A204.1 (cell line): ENCODE data around the gene KIF26A.
"Not testable (repeated sequence)": the region's sequence is repeated elsewhere in the genome, so short reads cannot be mapped to it uniquely, and the experiment has no call there.

Experiments
- FAIRE-seq: peaks from 2 replicates; lab custom pipeline; 2012; peaks lifted over from hg19 to GRCh38; lab: Jason Lieb, UNC

Gene KIF26A

DNA sequence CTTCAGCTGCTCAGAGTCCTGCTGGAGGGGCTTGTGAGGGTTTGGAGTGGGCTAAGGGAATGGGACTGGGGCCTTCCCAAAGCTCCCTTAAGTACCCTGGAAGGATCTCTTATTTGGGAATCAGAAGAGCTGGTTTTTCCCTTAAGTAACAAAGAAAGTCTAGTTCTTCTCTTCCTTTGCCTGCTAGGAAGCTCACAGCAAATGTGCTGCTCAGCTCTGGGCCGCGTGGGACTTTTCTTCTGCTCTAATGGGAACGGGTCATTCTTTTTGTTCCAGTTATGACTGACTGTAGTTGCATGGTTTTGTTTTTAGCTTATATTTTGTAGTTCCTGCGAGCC is 6.0 kb downstream of the KIF26A start:
- no peak for FAIRE-seq

GRCh38 chr14:104144911-104145825 is 6.8 kb downstream of the KIF26A start:
- FAIRE-seq: no peak

GRCh38 chr14:104145826-104146601 is 7.6 kb downstream of the KIF26A start:
- no peak for FAIRE-seq

- no peak for FAIRE-seq
Measured at GRCh38 chr14:104146651-104147345, 8.4 kb downstream of the KIF26A start.

DNA sequence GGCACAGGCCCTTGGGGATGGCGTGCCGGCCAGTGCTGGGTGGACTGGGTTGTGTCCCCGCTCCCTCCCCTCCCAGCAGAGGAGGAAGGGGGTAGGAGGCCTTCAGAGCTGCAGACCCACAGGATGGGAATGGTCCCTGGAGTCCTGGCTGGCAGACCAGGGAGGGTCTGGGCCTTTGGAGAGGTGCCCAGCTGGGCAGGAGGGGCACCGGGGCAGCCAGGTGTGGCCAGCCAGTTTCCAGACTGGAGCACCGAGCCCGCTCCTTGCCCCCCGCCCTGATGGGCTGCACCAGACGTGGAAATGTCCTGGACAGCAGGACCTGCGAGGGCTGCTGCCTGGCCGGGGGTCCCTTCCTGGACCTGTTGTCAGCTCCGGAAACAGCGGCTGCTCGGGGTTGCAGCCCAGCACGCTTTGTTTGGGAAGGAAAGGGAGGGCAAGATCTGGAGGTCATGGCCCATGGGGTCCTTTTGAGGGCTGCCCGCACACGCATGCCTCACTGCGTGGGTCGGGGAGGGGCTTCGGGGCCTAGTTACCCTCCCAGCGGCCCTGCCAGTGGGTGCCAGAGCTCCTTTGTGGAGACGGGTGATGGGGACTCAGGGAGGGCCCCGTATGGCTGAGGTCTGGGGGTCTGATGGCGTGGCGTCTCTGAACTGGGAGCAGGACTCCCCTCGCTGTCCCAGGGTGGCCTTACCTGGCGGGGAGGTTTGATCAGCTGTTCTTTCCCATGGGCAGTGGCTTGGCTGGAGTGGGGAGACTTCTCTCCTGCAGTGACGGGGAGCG is 9.1 kb downstream of the KIF26A start:
- FAIRE-seq: no peak

DNA sequence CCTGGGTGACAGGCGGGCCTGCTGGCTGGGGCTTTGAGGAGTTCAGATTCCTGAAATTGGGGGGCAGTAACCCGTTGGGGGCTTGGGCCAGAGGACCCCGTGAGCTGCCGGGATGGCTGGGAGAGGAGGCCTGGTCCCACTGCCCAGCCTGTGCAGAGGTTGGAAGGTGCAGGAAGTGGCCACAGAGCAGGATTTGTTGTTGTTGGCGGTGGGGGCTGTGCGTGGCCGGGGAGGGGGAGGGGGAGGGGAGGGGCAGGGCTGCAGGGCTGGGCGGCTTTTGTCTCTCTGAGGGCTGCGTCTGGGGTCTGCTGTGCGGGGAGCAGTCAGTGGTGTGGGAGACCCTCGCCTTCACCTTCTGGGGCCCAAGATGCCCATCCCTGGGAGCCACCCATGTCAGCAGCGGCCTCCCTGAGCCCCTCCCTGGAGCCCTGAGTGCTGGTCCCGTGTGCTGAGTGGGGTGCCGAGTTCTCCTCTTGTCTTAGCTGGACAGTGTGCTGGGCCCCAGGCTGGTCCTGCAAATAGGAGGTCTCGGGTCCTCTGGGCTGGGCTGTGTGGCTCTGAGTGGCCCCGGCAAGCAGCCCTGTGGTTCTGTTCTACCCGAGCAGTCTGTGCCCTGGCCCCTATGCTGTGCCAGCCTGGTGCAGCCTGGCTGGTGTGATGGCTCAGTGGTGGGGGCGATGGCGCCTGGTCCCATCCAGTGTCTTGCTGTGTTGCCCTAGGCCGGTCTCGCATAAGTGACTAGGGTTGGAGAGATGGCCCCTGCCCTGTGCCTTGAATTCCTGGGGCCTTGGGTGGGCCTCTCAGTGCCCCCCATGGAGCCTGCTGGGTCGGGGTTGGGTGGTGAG is 10.3 kb downstream of the KIF26A start:
- FAIRE-seq: no peak

GRCh38 chr14:104149278-104149595 is 10.8 kb downstream of the KIF26A start:
- no peak for FAIRE-seq

DNA sequence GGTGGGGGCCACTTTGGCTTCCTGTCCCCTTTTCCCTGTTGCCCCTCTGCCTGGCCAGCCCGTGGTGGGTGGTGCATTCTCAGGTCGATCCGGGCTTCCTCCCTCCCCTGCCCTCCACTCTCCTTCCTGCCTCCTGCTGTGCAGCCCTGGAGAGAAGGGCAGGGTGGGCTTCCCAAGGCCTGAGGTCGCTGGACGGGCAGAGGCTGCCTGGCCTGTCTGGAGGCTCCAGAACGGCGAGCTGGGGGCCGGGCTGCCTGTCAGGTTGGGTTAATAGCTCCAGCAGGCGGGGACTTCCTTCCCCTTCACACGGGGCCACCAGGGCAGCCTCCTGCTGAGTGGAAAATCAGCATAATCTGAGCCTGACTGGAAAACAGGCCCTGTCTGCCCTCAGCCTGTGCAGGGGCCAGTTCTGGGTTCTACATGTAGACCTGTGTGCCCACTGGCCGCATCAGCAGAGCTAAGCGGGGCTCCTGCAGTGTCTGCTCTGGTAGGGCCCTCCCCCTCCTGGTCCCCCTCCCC is 11.3 kb downstream of the KIF26A start:
- no peak for FAIRE-seq

GRCh38 chr14:104150136-104151025 is 12.0 kb downstream of the KIF26A start:
- FAIRE-seq: no peak

GRCh38 chr14:104151026-104151381 is 12.6 kb downstream of the KIF26A start:
- no peak for FAIRE-seq

DNA sequence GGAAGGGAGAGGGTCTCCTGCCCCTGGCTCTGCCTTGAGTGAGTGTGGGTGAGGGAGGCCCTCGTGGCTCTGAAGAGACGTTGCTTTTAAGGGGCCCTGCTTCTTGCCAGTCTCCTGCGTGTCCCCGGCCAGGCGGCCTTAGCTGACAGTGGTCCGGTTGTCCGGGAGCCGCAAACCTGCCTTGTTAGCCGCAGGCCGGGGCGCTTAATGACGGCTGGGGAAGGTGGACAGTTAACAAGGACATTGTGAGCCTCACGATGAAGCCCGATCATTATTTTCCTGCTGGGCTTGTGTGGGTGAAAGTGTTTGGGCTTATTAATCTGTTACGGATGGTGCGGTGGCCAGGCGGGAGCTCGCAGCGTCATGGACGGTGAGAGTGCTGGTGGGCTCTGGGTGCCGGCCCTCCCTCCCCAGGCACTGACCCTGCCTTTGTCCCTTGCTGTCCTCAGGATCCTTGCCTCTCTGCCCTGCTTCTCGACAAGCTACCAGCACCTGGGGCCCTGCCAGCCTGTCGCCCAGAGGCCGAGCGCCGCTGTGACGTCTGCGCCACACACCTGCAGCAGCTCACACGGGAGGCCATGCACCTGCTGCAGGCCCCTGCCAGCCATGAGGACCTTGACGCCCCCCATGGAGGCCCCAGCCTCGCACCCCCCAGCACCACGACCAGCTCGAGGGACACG is 13.3 kb downstream of the KIF26A start:
- FAIRE-seq: no peak

DNA sequence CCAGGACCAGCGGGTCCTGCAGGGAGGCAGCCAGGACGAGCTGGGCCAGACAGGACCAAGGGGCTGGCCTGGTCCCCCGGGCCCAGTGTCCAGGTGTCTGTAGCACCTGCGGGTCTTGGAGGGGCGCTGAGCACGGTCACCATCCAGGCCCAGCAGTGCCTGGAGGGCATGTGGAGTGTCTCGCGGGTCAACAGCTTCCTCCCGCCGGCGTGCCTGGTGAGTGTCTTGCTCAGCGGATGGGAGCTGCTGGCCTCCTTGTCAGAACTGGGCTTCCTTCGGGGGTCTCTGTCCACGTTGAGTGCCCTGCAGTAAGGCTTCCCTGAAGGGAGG is 13.8 kb downstream of the KIF26A start:
- no peak for FAIRE-seq

- FAIRE-seq: no peak
Measured at GRCh38 chr14:104152686-104153393, 14.5 kb downstream of the KIF26A start.

DNA sequence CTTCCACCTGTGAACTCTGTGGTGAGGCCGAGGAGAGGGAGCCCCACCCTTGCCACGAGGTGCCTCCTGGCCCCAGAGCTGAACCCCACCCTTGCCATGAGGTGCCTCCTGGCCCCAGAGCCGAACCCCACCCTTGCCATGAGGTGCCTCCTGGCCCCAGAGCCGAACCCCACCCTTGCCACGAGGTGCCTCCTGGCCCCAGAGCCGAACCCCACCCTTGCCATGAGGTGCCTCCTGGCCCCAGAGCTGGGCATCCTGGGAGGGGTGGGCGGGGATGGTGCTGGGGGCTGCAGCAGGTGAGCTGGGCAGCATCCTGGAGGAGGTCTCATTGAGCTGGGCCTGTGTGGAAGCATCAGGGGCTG is 15.0 kb downstream of the KIF26A start:
- FAIRE-seq: not testable (repeated sequence)

DNA sequence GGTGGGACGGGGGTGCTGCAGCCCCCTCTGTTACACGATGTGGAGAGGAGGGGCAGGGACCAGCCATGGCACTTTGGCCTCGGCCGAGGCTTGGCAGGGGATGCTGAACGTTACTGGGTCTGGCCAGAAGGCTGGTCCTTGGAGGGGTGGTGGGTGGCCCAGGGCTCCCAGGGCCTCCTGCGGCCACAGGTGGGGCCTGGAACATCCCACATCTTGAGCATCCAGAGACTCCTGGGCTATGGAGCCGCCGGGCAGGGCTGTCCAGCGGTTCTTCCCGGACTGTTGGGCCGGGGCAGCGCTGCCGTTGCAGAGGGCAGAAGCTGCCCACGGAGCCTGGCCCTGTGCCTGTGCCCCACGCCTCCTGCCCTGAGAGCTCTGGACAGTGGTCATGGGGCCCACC is 15.9 kb downstream of the KIF26A start:
- FAIRE-seq: no peak

DNA sequence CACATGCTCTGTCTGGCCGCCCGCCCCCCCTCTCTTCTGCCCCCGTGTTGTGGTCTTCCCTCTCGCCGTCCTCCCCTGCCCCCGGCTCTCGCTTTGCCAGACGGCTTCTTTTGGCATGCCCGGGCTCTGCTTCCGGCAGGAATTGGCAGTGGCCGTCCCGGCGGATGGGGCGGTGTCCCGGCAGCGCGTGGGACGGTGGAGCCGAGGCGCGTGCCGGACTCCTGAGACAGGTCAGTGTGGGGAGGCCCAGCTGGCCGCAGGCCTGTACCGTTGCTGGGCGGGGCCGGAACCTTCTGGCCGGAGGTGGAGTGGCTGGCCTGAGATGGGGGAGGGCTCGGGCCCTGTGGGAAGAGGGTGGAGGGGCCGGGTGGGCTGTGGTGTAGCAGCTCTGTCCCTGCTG is 17.1 kb downstream of the KIF26A start:
- no peak for FAIRE-seq

GRCh38 chr14:104156142-104156541 is 17.8 kb downstream of the KIF26A start:
- no peak for FAIRE-seq

DNA sequence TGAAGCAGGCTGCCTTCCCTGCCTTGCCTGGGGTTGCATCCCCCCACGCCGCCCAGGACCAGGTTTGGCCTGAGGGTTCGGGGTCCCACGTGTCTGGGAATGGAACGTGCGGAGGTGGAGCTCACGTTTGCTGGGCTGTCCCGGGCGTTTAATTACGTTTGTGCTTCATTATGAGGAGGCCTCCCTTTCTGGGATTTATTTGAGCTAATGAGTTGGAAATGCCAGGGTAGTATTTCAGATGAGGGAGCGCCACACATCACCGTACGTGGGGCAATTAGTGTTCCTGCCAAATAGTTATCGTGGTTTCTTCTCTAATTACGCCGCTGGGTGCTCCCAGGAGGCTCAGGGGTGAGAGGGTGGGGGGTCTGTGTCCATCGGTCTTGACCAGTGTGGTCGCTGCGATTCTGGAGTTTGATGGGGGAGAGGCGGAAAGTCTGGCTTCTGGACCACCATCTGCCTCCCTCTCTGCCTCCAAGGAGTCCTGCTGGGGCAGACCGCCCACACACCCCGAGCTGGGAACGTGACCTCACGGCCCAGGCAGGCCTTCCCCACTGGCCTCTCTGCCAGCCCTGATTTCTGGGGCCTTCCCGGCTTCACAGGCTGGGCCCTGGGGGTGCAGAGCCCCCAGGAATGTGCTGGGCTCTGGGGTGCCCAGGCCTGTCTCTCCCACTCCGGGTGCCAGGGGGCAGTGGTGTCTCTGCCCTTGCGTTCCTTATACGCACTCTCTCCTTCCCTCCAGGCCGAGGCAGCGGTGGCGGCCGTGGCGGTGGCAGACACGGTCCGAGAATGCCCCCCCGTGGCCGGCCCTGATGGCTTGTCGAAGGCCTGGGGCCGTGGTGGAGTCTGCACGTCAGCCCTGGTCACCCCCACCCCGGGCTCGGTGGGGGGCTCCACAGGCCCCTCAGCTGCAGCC is 18.9 kb downstream of the KIF26A start:
- FAIRE-seq: no peak
